Epithelial cell of prostate (primary cell): ENCODE data around the gene FRMD8.
A peak's percentile ranks its signal among the peaks of the same experiment; 100 is the strongest.

Source experiments
- DNase-seq: peaks from one replicate; pipeline ENCODE4 v3.0.0-alpha.2; 2011; ENCODE audit warnings: low read depth, low spot score
- H3K27ac ChIP-seq: fragments of 450-650 bp; 2 replicates; pipeline ENCODE4 v1.5.1; 2017; ENCODE audit warnings: mild to moderate bottlenecking

The FRMD8 gene, protein sequence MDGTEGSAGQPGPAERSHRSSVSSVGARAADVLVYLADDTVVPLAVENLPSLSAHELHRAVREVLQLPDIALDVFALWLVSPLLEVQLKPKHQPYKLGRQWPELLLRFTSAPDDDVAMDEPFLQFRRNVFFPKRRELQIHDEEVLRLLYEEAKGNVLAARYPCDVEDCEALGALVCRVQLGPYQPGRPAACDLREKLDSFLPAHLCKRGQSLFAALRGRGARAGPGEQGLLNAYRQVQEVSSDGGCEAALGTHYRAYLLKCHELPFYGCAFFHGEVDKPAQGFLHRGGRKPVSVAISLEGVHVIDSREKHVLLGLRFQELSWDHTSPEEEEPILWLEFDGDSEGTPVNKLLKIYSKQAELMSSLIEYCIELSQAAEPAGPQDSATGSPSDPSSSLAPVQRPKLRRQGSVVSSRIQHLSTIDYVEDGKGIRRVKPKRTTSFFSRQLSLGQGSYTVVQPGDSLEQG

DNA sequence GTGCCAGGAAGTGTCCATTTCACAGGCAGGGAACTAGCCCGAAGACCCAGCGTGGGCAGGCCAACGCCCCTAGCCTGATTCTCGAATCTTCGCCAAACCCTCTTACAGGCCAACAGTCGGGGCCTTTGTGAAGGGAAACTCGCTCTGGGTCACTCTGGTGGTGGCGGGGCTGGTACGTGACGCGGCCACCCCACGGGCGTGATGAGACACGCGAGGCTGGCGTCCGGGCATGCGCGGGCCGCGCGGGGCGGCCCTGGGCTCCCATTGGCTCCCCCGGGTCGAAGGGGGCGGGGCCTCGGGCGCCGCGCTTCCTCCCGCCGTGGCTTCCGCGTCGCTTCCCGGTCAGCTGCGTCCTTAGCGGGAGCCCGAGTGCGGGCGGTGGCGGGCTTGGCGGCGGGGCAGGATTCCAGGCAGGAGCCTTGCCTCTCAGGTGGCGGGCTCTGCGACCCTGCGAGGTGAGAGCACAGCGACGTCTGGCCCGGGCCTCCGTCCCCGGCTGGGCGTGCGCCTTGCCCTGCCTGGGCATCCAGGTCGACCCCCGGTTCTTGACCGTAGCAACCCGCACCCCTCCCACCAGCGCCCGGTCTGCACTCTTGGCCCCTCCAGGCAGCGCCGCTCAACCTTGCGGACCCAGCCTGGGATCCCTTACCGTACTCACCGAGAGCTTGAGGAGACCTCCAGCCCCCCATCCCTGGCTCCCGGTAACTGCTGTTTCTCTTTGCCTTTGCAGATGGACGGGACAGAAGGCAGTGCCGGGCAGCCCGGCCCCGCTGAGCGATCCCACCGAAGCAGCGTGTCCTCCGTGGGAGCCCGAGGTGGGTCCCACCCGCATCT, at the start of gene FRMD8:
Gene FRMD8 (plus strand): TSS at position 331 of the 834 bp plus-strand sequence. CDS start 400 bp downstream, at position 731.
- DNase-seq = no peak
- H3K27ac ChIP-seq = peak within 1 kb of the TSS; percentile 99

DNA sequence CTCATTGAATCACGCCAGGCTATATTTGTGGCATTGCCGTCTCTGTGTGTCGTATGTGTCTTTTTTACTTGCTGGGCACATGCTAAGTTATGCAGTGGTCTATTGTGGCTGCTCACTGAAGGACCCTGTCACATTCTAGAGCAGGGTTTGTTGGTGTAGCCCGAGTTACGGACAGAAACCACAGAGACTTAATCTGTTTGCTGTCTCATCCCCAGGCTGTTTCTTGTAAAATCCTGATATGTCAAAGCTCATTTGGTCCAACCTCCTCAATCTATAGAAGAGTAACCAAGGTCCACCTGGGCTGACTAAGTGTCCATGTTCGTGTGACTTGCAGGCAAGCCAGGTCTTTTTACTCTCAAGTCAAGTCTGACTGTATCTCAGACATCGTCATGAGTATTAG, 47.8 kb upstream of the FRMD8 start:
- no peak for DNase-seq
- no peak overlapping the region for H3K27ac ChIP-seq

DNA sequence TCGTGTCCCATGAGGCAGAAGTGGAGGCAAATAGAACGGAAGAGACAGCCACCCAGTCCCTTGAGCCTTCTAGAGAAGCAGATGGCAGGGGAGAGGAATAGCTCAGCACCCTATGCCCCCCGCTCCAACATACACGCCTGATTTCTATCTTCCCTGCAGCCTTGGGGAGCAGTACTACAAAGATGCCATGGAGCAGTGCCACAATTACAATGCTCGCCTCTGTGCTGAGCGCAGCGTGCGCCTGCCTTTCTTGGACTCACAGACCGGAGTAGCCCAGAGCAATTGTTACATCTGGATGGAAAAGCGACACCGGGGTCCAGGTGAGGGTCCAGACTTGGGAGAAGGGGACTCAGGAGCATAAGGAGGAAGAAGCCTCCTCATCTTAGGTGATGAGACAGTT, 46.2 kb upstream of the FRMD8 start:
- no peak overlapping the region for H3K27ac ChIP-seq
- DNase-seq = no peak

DNA sequence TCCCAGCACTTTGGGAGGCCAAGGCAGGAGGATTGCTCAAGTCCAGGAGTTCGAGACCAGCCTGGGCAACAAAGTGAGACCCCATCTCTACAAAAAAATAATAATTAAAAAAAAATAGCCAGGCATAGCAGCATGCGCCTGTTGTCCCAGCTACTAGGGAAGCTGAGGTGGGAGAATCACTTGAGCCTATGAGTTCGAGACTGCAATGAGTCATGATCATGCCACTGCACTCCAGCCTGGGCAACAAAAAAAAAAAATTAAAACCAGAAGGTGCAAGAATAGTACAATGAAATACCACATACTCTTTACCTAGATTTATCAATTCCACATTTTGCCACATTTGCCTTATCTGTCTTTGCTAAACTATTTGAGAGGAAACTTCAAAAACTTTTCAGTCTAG, 44.6 kb upstream of the FRMD8 start:
- no peak for DNase-seq
- no peak overlapping the region for H3K27ac ChIP-seq

DNA sequence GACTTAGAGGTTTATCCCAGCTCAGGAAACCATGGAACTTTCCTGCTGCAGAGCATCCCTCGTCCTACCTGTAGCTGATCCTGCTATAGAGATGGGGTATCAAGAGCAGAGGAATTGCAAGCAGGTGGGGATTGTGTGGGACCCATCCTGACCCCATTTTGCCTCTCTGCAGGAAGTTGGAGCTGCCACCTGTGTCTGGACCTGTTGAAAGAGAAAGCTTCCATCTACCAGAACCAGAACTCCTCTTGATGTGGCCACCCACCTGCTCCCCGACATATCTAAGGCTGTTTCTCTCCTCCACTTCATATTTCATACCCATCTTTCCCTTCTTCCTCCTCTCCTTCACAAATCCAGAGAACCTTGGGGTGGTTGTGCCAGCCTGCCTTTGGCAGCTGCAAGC, 34.9 kb upstream of the FRMD8 start:
- no peak overlapping the region for H3K27ac ChIP-seq
- no peak for DNase-seq

DNA sequence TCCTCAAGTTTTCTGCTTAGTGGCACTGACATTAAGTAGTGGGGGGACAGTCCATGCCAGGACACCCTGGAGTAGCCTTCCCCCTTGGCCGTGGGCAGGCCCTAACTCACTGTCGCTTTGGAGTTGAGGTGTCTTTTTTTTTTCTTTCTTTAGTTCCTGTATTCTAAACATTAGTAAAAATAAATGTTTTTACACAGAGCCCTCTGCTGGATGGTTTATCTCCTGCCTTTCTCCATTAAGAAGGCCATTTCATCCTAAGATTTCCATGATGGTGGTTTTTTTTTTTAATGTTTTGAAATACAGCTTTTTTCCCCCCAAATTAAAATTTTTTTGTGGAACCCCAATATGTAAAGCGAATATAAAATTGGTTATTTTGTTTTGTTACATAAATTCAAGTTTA, 33.7 kb upstream of the FRMD8 start:
- H3K27ac ChIP-seq = no peak overlapping the region
- DNase-seq = no peak

DNA sequence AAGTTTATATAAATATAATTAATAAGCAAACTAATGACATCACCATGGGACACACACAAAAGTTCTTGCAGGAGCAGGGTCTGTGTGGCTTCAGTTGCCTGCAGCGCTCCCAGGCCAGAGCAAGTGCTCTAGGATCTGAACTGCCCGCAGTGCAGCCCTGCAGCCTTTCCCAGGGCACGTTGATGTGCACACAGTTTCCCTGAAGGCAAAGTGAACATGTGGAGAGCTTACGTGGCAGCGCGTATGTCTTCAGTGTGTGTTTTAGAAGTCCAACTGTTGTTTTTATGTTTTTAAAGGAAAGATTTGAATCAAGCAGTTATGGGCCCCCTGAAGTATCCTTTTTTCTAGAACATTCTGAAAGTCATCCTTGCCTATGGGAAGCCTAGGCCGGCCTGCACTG, 33.1 kb upstream of the FRMD8 start:
- DNase-seq = no peak
- H3K27ac ChIP-seq = no peak overlapping the region

DNA sequence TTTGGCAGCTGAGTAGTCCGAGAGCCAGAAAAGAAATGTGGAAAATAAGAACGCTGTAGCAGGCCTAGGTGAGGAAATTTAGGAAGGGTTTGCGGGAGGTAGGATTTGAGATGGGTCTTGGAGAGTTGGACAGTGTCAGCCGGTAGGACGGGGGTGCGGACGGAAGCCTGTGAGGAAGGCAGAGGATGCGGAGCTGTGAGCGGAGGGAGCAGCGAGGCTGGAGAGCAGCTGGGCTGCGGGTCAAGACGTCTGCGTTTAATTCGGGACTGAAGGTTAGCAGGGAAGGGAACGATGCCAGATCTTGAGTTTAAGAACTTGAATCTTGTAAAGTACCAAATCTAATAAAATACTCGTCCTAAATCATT, 32.6 kb upstream of the FRMD8 start:
- no peak overlapping the region for H3K27ac ChIP-seq

DNA sequence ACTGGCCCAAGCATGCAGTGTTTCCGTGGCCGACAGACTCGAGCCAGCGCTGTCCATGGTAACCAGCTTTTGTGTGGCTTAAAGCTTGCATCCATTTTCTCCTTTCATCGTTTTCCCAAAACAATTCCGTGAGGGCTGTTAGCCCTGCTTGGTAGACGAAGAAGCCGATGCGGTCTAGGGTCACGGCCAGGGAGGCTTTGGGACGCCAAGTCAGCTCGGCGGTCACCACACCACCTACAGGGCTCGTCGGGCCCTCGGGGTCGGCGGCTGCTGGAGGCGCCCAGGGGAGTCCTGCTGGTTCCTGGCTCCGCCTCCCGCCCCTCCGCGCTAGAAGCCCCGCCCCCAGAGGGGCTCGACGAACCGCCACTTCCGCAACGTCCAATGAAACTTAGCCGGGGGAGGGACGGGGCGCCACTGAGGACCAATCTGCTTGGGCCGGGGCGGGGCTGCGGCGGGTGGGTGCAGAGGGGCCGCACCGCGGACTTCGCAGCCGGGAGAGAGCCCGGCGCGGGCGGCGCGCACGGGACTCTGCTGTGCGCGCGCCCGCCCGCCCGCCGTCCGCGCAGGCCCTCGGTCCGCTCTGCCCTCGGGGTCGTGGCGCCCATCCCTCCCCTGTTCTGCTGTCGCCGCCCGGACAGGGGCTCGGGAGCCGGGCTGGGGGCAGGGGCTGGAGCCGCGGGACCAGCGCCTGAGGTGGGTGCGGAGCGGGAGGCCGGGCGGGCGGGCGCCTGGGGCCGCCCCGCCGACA, 32.0 kb upstream of the FRMD8 start, which contains the start of gene TIGD3:
Gene TIGD3 (plus strand): TSS at position 487 of the 748 bp plus-strand sequence. CDS start 1,058 bp downstream, outside the sequence.
- peak; percentile 39 for DNase-seq
- H3K27ac ChIP-seq = no peak within 1 kb of the TSS

More for the DNA sequence above, 32.6 kb upstream of the FRMD8 start:
- no peak for DNase-seq

DNA sequence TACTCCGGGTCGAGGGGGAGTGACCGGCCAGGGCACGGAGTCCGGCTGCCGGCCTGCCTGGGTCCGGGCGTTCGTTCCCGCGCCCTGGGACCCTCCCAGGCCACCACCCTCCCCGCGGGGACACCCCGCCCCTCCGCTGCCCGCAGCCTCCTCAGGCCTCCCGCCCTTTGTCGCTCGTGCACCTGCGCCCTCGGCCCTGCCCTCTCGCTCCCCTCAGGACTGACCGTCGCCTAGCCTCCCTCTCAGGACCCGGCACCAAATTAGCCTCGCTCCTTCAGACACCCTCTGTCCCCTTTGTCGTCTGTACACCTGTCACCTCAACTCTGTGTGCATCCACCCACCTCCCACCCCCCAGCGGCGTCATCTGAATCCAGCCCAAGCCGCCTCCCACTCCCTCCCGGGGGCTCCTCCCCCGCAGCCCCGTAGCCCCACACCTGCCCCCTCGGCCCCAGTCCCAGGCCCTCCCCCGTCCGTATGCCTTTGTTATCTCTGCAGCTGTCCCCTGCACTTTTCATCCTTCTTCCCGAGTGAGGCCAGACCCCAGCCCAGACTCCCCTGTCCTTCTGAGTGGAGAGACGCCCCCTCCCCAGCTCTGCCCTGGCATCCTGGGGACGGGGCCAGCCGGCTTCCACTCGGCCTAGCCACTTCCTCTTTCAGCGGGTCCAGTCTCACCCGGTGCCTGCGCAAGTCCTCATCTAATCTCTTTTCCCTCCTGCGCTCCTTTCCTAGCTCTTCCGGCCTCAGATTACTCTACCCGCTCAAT, 31.2 kb upstream of the FRMD8 start:
- no peak overlapping the region for H3K27ac ChIP-seq
- DNase-seq = no peak

DNA sequence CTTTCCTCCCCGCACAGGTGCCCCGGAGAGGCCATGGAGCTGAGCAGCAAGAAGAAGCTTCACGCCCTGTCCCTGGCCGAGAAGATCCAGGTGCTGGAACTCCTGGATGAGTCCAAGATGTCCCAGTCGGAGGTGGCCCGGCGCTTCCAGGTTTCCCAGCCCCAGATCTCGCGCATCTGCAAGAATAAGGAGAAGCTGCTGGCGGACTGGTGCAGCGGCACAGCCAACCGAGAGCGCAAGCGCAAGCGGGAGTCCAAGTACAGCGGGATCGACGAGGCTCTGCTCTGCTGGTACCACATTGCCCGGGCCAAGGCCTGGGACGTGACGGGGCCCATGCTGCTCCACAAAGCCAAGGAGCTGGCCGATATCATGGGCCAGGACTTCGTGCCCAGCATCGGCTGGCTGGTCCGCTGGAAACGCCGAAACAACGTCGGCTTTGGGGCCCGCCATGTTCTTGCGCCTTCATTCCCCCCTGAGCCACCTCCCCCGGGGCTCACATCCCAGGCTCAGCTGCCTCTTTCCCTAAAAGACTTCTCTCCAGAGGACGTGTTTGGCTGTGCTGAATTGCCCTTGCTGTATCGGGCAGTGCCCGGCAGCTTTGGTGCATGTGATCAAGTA, 30.6 kb upstream of the FRMD8 start:
- no peak overlapping the region for H3K27ac ChIP-seq
- DNase-seq = no peak

DNA sequence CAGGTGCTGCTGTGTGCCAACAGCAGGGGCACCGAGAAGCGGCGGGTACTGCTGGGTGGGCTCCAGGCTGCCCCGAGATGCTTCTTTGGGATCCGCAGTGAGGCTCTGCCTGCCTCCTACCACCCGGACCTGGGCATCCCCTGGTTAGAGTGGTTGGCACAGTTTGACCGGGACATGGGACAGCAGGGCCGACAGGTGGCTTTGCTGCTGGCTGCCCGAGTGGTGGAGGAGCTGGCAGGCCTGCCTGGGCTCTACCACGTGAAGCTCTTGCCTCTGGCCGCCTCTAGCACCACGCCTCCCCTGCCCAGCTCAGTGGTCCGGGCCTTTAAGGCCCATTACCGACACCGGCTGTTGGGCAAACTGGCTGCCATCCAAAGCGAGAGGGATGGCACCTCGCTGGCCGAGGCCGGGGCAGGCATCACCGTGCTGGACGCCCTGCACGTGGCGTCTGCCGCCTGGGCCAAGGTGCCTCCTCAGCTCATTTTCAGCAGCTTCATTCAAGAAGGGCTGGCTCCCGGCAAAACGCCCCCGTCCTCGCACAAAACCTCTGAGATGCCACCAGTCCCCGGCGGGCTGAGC, 30.0 kb upstream of the FRMD8 start:
- DNase-seq = no peak
- no peak overlapping the region for H3K27ac ChIP-seq

DNA sequence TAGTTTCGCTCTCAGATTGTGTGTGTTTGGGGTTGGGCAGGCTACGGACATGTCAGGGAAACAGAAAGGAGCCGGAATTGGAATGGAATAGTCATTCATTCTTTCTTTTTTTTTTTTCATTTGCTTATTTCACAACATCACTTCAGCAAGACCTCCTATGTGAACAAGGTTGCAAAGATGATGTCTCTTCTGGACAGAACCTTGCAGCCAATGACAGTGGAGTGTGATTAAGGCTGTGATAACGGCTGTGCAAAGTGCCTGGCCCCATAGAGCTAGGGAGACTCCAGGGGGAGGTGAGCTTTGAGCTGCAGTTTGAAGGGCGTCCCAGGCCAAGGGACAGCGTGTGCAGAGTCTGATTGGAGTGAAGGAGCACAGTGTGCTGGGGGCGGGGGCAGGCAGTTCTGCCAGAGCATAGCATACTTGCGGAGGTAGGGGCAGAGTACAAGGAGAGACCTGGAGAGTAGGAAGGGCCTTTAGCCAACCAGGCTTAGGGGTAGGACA, 28.5 kb upstream of the FRMD8 start:
- DNase-seq = no peak
- no peak overlapping the region for H3K27ac ChIP-seq

DNA sequence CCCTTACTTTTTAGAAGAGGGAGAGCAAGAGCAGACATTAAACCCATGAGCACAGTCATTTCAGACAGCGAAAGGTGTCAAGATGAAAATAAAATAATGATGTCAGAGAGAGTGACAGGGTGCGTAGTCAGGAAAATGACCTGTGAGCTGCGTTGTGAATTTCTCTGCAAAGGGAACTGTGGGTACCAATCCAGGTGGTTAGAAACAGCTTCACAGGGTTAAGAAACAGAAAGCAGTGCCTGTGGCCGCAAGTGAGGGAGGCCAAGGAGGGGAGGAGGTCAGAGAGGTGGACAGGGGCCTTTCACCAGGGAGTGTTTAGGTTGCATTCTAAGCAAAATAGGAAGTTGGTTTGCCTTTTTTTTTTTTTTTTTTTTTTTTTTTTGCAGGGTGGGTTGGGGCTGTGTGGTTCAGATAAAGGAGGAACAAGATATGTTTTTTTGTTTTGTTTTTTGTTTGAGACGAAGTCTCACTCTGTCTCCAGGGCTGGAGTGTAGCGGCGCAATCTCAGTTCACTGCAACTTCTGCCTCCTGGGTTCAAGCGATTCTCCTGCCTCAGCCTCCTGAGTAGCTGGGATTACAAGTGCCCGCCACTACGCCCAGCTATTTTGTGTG, 24.0 kb upstream of the FRMD8 start:
- no peak overlapping the region for H3K27ac ChIP-seq
- no peak for DNase-seq

DNA sequence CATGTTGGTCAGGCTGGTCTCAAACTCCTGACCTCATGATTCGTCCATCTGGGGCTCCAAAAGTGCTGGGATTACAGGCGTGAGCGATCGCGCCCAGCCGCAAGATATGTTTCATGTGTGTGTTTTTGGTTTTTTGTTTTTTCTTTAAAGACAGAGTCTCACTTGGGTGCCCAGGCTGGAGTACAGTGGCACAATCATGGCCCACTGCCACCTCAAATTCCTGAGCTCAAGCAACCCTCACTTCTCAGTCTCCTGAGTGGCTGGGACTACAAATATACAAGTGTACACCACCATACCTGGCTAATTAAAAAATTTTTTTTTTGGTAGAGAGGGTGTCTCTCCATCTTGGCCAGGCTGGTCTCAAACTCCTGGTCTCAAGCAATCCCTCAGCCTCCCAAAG, 23.5 kb upstream of the FRMD8 start:
- DNase-seq = no peak
- no peak overlapping the region for H3K27ac ChIP-seq

DNA sequence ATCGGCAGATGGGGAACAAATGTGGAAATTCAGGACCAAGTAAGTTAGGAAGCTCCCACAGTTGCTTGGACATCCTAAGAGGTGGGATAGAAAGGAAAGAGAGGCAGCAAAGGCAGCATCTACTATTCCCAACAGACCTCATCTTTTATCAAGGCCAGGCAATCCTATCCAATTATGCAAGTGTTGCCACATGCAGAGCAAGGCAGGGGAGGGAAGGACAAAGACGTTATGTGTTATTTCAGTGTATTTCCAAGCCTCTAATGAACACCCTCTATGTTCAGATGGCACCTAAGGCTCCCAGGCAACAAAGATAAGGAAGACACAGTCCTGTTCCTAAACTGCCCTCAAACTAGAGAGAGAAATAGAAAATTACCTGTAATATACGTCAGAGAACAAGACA, 22.7 kb upstream of the FRMD8 start:
- no peak for DNase-seq
- H3K27ac ChIP-seq = no peak overlapping the region

DNA sequence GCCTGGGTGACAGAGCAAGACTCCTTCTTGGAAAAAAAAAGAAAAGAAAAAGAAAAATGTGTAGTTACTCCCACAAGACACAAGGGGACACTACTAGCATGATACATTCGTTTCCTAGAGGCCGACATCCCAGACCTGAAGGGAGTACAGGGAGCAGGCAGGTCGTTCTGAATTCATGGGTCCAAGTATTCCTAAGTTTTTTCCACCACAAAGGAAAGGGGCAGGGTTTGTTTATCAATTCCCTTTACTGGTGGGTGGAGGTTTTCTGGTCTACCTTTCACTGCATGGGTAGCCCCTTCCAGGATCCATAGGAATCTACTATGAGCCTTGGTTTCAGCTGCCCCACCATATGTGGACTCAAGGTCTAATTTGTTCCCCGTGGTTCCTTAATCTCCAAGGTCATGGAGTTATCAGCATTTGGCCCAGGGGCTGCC, 20.1 kb upstream of the FRMD8 start:
- DNase-seq = no peak
- no peak overlapping the region for H3K27ac ChIP-seq

DNA sequence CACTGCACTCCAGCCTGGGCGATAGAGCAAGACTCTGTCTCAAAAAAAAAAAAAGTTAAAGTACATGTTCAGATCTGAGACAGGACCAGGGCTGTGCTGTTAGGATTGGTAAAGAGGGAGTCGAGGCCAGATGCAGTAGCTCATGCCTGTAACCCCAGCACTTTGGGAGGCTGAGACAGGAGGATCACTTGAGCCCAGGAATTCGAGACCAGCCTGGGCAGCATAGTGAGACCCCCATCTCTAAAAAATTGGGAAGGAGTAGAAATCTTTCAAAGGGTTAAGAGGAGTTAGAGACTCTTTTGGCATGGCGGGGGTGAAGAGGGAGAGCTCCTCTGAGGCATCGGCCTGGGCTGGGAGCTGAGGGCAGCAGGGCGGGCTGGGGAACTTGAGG, 15.8 kb upstream of the FRMD8 start:
- H3K27ac ChIP-seq = peak overlapping the region; percentile 70
- DNase-seq = no peak
